ENCODE measurements around the gene SERPINE3.

SERPINE3 gene

DNA sequence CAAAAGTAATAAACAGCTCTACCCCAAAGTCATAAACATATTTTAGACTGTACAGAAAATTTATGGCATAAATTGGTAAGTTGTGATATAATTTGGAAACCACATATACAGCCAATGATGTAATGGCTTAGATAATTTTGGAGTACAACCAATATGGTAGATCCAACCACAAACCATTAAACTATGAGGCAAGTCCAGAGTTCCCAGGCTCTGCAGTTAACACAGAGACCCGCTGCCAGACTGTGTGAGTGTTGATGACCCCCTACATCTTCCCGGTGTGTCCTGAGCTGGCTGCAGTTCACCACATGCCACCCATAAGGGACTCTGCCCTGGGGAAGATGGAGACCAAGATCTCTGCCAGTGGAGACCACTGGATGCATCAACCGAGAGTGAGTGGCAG, 9.9 kb upstream of the SERPINE3 start:
- peak in 1 of 3 donors; percentile 8 for DNase-seq

GRCh38 chr13:51330791-51331190, 8.7 kb upstream of the SERPINE3 start:
- peak; percentile 79 to 86 (median 82) for DNase-seq

GRCh38 chr13:51331354-51331861, 8.1 kb upstream of the SERPINE3 start:
- peak; percentile 63 to 74 (median 73) for DNase-seq

GRCh38 chr13:51332566-51333361, 6.7 kb upstream of the SERPINE3 start:
- DNase-seq: no peak

DNA sequence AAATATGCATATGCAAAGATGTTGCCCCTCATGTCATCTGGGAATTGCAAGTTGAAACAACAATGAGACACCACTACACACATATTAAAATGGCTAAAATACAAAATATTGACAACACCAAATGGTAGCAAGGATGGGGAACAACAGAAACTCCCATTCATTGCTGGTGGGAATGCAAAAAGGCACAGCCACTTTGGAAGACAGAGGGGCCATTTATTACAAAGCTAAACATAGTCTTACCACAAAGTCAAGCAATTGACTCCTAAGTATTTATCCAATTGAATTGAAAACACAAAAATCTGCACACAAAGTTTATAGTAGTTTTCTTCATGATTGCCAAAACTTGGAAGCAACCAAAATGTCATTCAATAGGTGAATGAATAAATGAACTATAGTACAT, 6.1 kb upstream of the SERPINE3 start:
- DNase-seq: no peak

GRCh38 chr13:51333826-51334225, 5.7 kb upstream of the SERPINE3 start:
- DNase-seq: no peak

DNA sequence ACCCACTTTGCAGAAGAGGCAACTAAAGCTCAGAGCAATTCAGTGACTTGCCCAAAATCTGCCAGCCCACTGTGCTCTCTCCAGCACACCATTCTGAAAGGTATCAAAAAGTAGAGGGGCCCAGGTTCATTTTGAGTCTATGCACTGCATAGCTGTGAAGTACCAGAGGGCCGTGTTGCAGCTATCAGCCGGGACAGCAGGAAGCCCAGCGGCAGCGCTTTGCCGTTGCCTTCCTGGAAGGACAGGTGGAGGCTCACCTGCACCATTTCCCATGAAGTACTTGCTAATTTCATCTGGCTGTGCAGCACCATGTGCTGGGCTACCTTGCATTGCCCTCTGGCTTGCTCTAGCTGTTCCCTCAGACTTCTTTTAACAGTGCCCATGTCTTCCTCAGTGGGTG, 2.7 kb upstream of the SERPINE3 start:
- no peak for DNase-seq

DNA sequence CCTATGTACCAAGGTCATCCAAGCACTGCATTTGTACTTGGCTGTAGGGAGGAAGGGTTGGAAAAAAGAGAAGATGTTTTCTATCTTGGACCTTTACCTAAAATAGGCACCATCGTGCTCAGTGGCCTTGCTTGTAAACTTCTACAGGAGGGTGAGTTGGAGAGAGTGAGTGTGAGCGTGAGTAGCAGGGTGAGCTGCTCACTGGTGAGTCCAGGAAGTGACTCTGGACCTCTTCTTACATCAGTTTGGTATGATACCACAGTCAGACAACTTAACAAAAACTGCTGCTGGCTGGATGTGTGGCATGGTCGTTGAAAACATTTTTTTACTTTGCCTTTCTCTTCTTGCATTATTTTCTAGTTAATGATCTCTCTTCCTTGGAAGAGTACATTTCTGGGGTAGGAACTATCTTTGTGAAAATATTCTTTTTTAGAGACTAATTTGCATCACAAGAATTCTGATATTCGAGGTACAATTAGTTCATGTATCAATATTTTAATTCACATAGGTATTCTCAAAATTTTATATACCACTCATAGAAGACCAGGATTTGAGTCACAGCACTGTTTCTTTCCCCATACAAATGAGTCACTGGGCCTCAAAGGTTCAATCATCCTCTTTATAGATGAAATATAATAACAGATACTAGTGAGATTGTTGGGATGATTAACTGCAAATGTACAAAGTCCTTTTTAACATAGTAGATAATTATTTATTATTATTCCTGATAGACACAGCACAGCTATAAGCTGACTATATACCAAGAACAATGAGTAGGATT, 651 bp downstream of the SERPINE3 start:
- peak in 1 of 3 donors; percentile 17 for DNase-seq

GRCh38 chr13:51341232-51341631, 1.7 kb downstream of the SERPINE3 start:
- DNase-seq: no peak

GRCh38 chr13:51341791-51342190, 2.3 kb downstream of the SERPINE3 start:
- DNase-seq: no peak

- peak in 1 of 3 donors; percentile 14 for DNase-seq
These were observed 3.2 kb downstream of the SERPINE3 start for GRCh38 chr13:51342706-51343105.

GRCh38 chr13:51343475-51343874, 4.0 kb downstream of the SERPINE3 start:
- DNase-seq: no peak

DNA sequence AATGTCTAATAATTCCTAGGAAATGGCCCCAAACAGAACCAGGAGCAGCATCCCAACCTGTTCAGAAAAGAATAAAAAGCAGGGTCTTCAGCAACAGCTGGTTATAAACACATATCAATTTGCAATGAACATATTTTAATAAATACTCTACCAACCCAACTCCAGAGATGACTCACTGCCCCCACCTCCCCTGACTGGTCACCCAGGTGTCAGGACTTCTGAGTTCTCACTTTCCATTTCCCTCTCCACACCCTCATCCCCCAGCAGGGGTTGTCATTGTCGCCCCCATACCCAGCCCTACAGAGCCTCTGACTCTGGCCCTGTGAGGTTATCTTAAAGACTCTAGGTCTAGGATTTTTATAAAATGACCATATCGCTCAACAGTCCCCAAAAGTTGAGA, 6.9 kb downstream of the SERPINE3 start:
- no peak for DNase-seq

DNA sequence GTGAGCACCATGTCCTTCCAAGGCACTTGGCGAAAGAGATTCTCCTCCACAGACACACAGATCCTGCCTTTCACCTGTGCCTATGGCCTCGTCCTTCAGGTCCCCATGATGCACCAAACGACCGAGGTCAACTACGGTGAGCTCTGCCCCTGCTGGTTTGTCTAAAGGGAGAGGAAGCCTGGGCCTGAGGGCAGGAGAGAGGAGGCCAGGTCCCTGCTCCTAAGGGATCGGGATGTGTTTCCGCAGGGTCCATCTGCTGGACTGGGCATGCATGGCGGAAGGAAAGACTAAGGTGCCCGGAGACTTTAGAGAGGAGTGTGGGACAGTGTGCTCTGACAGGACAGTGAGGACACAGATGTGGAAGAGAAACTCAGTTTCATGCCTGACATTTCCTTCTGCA, 7.6 kb downstream of the SERPINE3 start:
- DNase-seq: no peak

DNA sequence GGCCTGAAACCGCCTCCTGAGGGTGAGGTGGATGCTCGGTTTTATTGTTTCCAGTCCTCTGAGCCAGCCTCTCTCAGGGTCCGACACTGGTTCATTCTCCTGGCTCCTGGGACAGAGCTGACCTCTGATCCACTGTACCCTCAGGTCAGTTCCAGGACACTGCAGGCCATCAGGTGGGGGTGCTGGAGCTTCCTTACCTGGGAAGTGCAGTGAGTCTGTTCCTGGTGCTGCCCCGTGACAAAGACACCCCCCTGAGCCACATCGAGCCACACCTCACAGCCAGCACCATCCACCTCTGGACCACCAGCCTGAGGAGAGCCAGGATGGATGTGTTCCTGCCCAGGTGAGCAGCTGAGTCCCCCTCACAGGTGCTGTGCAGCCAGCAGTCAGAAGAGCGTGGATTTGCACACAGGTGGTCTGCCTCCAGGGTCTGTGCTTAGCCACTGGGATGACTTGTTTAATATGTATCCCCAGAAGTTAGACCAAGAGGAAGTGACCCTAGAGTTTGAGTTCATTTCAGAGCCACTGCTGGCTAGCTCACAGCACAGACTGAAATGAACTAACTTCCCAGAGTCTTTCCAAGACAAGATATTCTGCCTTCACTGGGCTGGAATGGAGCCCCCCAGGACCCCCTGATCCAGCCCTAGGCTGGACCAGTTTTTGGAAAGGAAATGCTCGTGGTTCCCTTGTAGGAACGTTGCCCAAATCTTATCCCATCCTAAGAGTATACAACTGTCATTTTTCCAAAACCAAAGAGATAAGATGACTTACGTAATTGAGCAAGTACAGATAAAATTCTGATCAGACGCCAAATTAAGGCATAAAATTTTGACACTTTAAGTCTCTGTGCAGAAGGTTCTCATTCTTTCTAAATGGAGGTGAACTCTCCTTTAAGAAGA, 8.8 kb downstream of the SERPINE3 start:
- DNase-seq: no peak

DNA sequence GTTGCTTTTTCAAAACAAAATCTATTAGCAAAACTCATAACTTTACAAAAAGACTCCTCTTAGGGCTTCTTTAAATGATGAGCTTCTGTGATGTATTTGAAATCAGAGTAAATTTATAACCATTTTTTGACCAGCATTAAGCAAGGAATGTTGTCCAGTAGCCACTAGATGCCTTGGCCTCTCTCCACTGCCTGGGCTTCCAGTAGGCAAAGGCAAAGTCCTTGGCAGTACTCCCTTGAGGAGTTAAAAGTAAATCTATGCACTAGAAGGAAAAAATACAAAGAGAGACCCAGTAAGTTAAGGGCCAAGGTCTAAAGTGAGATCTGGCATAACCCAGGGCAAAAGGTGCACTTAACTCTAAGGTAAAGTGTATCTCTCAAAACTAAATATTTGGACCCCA, 9.5 kb downstream of the SERPINE3 start:
- DNase-seq: no peak

DNA sequence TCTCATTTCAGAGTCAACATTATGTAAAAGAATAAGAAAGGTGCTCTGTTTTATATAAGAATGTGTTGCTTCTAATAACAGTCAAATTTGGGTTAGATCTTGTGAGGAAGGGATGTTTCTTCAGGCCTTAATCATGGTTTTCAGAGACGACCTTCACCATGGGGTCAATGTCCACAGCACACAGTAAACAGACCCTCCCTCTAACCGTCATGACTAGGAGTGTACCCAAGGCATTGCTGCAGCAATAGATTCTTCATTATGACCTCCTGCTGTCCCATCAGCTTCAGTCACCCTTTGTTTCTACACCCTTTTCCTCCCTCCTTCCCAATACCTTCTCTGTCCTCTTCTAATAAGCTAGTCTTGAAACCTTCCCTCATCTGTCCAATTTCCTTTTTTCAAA, 15.7 kb downstream of the SERPINE3 start:
- DNase-seq: no peak

DNA sequence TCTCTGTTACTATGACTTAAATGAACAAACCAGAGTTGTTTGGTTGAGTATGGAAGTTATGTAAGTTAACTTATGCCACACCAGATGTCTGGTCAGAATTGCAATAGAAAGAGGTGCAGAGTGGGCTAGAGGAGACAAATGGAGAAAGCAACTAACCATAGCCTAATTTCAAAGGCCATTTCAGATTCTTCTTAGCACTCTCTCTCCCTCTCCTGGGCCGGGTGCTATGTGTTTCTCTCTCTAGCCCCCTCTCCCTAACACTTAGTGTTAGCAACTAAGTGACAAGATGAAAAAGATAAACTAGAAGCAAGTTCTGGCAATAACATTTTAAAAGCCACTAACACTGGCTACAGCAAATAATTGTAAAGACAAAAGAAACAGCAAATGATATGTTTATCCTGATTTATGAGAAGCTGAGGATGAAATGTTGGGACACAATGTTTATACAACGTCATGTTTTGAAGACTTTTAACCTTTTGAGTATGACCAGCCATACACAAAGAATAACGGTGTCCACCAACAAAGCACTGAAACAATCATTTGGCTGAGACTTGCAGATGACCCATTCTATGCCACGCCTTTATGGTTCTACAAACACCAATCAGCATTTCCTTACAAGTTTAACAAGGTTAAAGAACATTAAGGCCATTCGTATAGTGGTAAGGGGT, 18.6 kb downstream of the SERPINE3 start:
- no peak for DNase-seq

DNA sequence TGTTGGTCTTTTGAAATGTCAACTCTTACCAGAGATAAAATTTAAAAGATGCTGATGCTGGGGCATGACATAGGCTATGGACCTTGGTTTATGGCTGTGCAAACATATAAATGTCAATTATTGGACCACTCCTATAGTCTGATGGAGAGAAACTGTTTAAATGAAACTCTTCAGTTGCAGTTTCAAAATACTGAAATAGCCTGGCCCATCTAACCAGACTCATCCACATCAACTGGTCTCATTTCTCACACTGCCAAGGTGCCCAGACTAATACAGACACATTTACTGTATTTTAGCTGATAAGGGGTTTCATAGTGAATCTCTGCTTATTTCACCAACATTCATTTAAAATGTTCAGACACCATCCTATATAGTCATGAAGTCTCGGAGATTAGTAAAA, 19.9 kb downstream of the SERPINE3 start:
- DNase-seq: no peak

DNA sequence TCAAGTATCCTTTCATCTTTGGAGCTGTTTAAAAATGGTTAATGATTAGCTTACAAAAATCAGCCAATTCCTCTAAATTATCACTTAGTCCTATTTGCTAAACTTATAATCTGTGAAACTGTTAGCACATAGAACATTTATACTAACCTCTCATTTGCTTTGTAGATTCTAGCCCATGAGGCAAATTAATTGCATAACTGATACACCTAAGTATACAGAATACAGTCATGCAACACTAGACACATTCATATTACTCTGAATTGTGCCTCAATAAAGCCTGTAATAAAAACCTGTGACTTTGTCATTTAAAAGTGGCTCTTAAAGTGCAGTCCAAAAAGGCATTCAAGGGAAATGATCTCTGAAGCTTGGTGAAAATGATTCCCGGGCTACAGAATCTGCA, 21.0 kb downstream of the SERPINE3 start:
- DNase-seq: no peak

DNA sequence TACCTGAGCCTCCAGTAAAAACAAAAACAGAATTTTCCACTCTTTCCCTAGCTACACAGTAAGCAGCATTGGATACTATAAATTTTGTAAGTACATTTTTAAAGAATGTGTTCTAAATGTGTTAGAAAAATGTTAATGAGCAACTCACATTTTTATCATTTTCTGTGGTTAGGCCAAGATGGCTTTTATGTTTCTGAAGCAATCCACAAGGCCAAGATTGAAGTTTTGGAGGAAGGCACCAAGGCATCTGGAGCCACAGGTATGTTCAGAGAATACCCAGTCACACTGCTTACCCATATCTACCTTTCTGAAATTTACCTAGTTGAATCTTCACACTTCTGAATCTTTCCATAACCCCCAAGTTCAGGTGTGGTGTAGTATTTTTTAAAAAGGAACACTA, 21.6 kb downstream of the SERPINE3 start:
- no peak for DNase-seq

DNA sequence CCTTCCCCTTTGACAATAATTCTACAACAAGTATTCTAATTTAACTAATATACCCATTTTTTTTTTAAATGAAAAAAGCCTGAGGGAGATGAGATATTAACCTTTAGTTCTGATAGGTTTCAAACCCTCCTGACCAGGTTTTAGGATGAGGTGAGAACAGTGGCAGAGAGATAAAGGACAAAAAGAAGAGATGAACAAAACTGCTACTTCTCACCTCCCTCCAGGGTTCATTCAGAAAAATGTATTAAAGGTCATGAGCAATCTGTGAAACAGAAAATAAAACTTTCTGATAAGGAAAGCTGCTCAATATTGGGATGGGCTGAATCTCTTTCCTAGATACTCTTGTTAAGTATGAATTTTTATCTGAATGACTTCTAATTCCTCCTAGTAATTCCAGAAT, 24.1 kb downstream of the SERPINE3 start:
- DNase-seq: no peak

Measured in suppressor macrophage treated with lipopolysaccharide for 1 hour (primary cell).